ES-I3 (cell line): ENCODE data around the gene MTSS2.
"Not testable (repeated sequence)": the region's sequence is repeated elsewhere in the genome, so short reads cannot be mapped to it uniquely, and the experiment has no call there.

ENCODE experiments used
- H3K36me3 ChIP-seq: 2 replicates; pipeline ENCODE4 v1.6.1; 2013; ENCODE audit warnings: mild to moderate bottlenecking, low read length, control low read depth, moderate library complexity; ENCODE audit not compliant: insufficient read depth
- H3K4me1 ChIP-seq: 2 replicates; pipeline ENCODE4 v1.6.1; 2013; ENCODE audit warnings: mild to moderate bottlenecking, control low read depth, low read length; ENCODE audit not compliant: insufficient read depth
- H3K9ac ChIP-seq: 2 replicates; pipeline ENCODE4 v1.6.1; 2013; ENCODE audit warnings: low read depth, mild to moderate bottlenecking, low read length, moderate library complexity
- H3K9me3 ChIP-seq: 2 replicates; pipeline ENCODE4 v1.6.1; 2013; ENCODE audit warnings: mild to moderate bottlenecking, low read length, moderate library complexity; ENCODE audit not compliant: control insufficient read depth, insufficient read depth

MTSS2 gene

DNA sequence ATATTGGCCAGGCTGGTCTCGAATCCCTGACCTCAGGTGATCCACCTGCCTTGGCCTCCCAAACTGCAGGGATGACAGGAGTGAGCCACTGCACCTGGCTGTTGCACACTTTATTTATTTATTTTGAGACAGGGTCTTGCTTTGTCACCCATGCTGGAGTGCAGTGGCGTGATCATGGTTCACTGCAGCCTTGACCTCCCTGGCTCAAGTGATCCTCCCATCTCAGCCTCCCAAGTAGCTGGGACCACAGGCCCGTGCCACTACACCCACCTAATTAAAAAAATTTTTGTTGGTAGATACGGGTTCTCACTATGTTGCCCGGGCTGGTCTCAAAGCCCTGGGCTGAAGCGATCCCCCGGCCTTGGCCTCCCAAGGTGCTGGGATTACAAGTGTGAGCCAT lies 42.6 kb downstream of the MTSS2 start:
- not testable (repeated sequence) for H3K4me1 ChIP-seq, H3K36me3 ChIP-seq, H3K9ac ChIP-seq, H3K9me3 ChIP-seq

DNA sequence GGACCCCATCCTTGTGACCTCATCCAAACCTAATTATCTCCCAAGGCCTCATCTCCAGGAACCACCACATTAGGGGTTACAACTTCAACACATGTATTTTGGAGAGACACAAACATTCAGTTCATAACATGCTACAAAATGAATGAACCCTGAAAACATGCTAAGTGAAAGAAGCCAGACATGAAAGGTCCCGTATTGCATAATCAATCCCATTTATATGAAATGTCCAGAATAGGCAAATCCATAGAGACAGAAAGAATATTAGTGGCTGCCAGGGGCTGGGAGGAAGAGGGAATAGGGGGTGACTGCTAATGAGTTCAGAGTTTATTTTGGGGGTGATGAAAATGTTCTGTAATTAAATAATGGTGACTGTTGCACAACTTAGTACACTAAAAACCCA lies 43.2 kb downstream of the MTSS2 start:
- H3K36me3 ChIP-seq: no peaks in the 10 kb centered on the region
- H3K9ac ChIP-seq: no peak overlapping the region
- peaks cover 9% of the 10 kb centered on the region; the same call in 1 of the 2 replicates for H3K4me1 ChIP-seq
- H3K9me3 ChIP-seq: no peaks in the 10 kb centered on the region

DNA sequence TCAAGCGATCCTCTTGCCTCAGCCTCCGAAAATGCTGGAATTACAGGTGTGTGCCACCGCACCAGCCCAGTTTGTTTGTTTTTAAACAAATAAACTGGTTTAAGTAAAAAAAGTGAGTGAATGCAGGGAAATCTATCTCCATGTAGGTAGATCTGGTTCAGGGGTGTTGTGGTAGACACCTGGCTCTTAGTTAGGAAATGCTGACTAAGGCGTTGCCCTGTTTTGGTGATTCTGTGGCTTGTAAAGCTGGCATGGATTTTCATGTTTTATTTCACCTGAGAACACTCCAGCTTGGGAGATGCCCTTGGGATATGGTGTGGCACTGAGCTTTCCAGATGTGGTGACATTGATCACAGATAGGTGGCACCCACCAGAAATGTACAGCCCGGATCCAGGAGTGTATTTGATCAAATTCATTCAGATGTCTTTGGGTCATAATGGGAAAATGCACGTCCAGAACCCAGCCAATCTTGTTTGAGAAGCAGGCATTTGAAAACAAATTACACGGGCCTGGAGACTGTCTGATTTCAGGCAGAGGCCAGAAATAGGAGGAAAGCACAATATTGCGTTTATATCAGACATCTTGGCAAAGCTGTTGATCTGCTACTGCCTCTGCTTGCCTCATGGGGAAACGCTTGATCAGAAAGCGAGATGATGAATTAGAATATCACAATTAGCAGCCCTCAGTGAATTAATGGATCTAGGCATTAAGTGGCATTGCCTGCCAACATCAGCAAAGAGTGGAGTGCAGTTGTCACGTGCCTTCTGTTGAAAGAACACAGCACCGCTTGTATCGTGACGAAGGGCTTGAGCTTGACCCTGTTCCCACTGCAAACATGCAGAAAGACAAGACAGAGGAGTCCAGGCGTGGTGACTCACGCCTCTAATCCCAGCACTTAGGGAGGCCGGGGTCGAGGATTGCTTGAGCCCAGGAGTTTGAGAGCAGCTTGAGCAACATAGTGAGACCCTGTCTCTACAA lies 46.8 kb downstream of the MTSS2 start:
- Histone ChIP-seq H3K36me3 (no peaks in the 10 kb centered on the region), H3K9me3 (no peaks in the 10 kb centered on the region), H3K4me1 (peaks cover 18% of the 10 kb centered on the region), H3K9ac (no peak overlapping the region)
